ENCODE results near the gene PTX4.

Gene PTX4

DNA sequence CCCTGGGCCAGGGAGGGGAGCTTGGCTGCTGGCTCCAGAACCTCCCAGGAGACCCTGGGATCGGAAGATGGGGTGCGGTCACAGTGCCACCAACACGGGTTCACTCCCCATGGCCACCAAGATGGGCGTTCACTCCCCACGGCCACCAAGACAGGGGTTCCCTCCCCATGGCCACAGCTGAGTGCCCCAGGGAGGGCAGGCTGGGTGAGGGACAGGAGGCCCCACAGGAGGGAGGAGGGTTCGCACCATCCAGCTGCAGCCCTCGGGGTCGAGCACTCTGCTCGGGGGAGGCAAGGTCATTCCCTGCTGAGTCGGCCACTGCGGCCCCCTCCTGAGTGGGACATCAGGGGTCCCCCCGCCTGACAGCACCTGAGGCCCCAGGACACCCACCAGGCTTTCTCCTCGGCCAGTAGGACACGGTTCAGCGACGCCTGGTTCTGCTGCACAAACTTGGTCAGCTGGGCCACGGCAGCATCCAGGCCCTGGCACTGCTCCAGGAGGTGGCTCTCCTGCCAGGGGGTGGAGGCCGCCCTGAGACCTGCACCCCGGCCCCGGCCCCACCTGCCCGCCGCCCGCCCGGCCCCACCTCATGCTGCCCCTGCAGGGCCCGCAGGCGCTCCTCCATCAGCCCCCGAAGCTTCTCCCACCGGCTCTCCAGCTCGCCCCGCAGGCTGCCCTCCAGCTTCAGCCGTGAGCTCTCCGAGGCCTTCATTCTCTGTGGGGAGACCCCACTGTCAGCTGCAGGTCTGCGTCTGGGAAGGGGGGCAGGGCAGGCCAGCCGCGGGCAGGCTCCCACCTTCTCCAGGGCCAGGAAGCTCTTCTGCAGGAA, 50.3 kb downstream of the PTX4 start:
- TF ChIP-seq, protein P1, sequence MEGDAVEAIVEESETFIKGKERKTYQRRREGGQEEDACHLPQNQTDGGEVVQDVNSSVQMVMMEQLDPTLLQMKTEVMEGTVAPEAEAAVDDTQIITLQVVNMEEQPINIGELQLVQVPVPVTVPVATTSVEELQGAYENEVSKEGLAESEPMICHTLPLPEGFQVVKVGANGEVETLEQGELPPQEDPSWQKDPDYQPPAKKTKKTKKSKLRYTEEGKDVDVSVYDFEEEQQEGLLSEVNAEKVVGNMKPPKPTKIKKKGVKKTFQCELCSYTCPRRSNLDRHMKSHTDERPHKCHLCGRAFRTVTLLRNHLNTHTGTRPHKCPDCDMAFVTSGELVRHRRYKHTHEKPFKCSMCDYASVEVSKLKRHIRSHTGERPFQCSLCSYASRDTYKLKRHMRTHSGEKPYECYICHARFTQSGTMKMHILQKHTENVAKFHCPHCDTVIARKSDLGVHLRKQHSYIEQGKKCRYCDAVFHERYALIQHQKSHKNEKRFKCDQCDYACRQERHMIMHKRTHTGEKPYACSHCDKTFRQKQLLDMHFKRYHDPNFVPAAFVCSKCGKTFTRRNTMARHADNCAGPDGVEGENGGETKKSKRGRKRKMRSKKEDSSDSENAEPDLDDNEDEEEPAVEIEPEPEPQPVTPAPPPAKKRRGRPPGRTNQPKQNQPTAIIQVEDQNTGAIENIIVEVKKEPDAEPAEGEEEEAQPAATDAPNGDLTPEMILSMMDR (IDR thresholded peaks at IDR 0.05; ENCODE audit: borderline replicate concordance, extremely low read depth, low read length, poor library complexity, severe bottlenecking), result no peak
- TF ChIP-seq EZH2 (IDR thresholded peaks at IDR 0.05; ENCODE audit: borderline replicate concordance, low read depth, low read length, severe bottlenecking), result no peak
- no peak overlapping the region for H3K27ac ChIP-seq (ENCODE audit: low read length)

DNA sequence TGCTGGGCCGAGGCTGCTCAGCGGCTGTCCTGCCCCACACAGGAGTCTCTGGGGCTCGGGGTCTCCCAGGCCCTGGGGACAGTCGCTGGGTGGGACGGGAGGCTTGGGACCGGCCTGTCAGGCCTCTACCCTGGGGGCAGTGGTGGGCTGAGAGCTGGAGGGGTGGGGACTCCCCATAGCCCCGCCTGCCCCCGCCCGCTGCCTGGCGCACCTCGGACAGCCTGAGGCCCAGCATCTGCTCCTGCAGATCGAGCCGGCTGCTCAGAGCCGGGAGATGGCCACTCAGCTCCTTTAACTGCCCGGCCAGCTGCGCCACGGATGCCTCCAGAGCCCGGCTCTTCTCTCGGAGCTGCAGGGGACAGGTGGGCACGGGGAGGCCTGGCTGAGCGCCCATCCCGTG, 51.1 kb downstream of the PTX4 start:
- H2AFZ ChIP-seq (ENCODE audit: low read depth, low read length), result no peak overlapping the region
- TF ChIP-seq EZH2 (IDR thresholded peaks at IDR 0.05; ENCODE audit: borderline replicate concordance, low read depth, low read length, severe bottlenecking), result no peak
- TF ChIP-seq, protein P1 (IDR thresholded peaks at IDR 0.05; ENCODE audit: borderline replicate concordance, extremely low read depth, low read length, poor library complexity, severe bottlenecking), result no peak
- no peak overlapping the region for H3K27ac ChIP-seq (ENCODE audit: low read length)
- H3K9ac ChIP-seq (ENCODE audit: low read depth, low read length), result no peak overlapping the region
- no peaks in the 10 kb centered on the region for H3K27me3 ChIP-seq (ENCODE audit: insufficient read depth, low read length, poor library complexity)
- no peaks in the 10 kb centered on the region for H3K4me1 ChIP-seq (ENCODE audit: insufficient read depth, low read length)
- H3K9me3 ChIP-seq (ENCODE audit: insufficient read depth, low read length, severe bottlenecking), result no peaks in the 10 kb centered on the region
- ATAC-seq (ENCODE audit: insufficient read depth, low read depth) (no peak), DNase-seq (no peak)
- no peak overlapping the region for H3K4me3 ChIP-seq (ENCODE audit: low read depth in 1 of 2, low read length in 2 of 2)
- H3K36me3 ChIP-seq (ENCODE audit: insufficient read depth, low read length), result no peaks in the 10 kb centered on the region
- no peaks in the 10 kb centered on the region for H3K79me2 ChIP-seq (ENCODE audit: insufficient read depth, low read length)
- no peaks in the 10 kb centered on the region for H4K20me1 ChIP-seq (ENCODE audit: insufficient read depth, low read length)
- no peak overlapping the region for H3K4me2 ChIP-seq (ENCODE audit: insufficient read depth, low read length)

More for the DNA sequence above, 50.3 kb downstream of the PTX4 start:
- H3K4me3 ChIP-seq (ENCODE audit: low read depth in 1 of 2, low read length in 2 of 2), result no peak overlapping the region
- H3K9me3 ChIP-seq (ENCODE audit: insufficient read depth, low read length, severe bottlenecking), result no peaks in the 10 kb centered on the region
- H3K79me2 ChIP-seq (ENCODE audit: insufficient read depth, low read length), result no peaks in the 10 kb centered on the region
- no peak overlapping the region for H3K4me2 ChIP-seq (ENCODE audit: insufficient read depth, low read length)
- no peak overlapping the region for H2AFZ ChIP-seq (ENCODE audit: low read depth, low read length)
- ATAC-seq (ENCODE audit: insufficient read depth, low read depth) (no peak), DNase-seq (no peak)
- H3K4me1 ChIP-seq (ENCODE audit: insufficient read depth, low read length), result no peaks in the 10 kb centered on the region
- H3K9ac ChIP-seq (ENCODE audit: low read depth, low read length), result no peak overlapping the region
- H3K36me3 ChIP-seq (ENCODE audit: insufficient read depth, low read length), result no peaks in the 10 kb centered on the region
- no peaks in the 10 kb centered on the region for H4K20me1 ChIP-seq (ENCODE audit: insufficient read depth, low read length)
- no peaks in the 10 kb centered on the region for H3K27me3 ChIP-seq (ENCODE audit: insufficient read depth, low read length, poor library complexity)

DNA sequence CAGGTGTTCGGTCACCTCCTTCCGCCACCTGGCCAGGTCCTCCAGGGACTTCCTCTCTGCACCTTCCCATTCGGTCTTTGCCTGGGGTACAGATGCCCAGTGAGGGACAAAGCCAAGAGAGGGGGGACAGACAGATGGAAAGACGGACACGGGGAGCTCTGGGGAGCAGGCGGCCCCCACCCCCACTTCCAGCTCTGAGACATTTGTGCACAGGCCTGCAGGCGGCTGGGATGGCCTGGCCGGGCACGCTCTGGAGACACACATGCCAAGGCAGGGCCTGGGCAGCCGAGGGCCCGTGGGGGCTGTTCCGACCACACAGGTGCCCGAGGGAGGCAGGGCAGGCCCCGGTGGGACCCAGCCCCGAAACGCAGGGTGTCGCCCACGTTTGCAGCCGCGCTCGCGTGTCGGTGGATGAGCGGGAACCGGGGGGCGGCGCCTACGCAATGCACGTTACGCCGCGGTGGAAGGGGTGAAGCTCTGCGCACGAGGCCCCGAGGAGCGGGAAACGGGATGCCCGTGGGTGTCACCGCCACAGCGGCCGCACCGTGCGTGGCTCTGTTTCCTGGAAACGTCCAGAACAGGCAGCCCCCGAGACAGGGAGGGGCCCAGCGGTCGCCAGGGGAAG, 51.9 kb downstream of the PTX4 start:
- Histone ChIP-seq H3K79me2 (ENCODE audit: insufficient read depth, low read length) (no peaks in the 10 kb centered on the region), H2AFZ (ENCODE audit: low read depth, low read length) (no peak overlapping the region), H3K27ac (ENCODE audit: low read length) (no peak overlapping the region), H3K9ac (ENCODE audit: low read depth, low read length) (no peak overlapping the region), H3K27me3 (ENCODE audit: insufficient read depth, low read length, poor library complexity) (no peaks in the 10 kb centered on the region), H3K36me3 (ENCODE audit: insufficient read depth, low read length) (no peaks in the 10 kb centered on the region), H4K20me1 (ENCODE audit: insufficient read depth, low read length) (no peaks in the 10 kb centered on the region), H3K4me1 (ENCODE audit: insufficient read depth, low read length) (no peaks in the 10 kb centered on the region), H3K4me3 (ENCODE audit: low read depth in 1 of 2, low read length in 2 of 2) (no peak overlapping the region), H3K9me3 (ENCODE audit: insufficient read depth, low read length, severe bottlenecking) (no peaks in the 10 kb centered on the region), H3K4me2 (ENCODE audit: insufficient read depth, low read length) (no peak overlapping the region)
- no peak for DNase-seq
- TF ChIP-seq EZH2 (IDR thresholded peaks at IDR 0.05; ENCODE audit: borderline replicate concordance, low read depth, low read length, severe bottlenecking), result no peak
- TF ChIP-seq, protein P1 (IDR thresholded peaks at IDR 0.05; ENCODE audit: borderline replicate concordance, extremely low read depth, low read length, poor library complexity, severe bottlenecking), result no peak
- no peak for ATAC-seq (ENCODE audit: insufficient read depth, low read depth)

All from DND-41 (cell line).